CD4-positive, alpha-beta T cell treated with Interleukin-6 for 4 hours (primary cell): ENCODE measurements around the gene LRRC46.

Source experiments
- DNase-seq: peaks from one replicate; pipeline ENCODE4 v3.0.0-alpha.2; 2020; ENCODE audit warnings: mixed read lengths

Gene LRRC46

GRCh38 chr17:47810200-47810821 lies 21.2 kb upstream of the LRRC46 start:
- peak; percentile 28 for DNase-seq

DNA sequence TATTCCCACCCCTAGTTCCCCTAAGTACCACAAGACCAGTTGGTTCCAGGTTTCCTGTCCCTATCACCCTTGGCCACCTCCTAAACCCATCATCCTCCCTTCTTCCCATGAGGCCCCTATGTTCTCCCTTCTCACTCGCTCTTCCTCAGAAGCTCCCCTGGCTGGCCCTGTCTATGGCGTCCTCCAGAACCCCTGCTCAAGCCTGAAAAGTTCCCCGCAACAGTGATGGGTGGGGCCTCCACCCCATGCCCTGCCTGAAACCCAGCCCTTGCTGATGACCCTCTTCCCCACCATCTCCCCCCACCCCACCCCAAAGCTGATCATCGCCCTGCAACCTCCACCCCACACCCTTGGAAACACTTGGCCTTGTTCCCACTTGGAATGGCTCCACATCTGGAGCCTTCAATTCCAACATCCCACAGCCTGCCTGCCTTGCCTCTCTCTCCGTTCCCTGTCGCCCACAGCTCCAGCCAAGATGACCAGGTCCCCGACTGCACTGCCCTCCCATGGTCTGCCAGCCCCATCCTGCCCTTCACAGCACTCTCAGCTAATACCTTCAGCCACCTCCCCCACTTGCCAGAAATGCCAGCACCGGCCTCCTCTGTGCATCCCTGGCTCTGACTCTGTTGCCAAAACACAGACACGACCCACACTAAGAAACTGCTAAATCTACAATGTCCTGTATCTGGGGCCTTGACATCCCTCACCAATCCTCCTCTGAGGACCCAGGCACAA lies 20.4 kb upstream of the LRRC46 start:
- DNase-seq, result no peak

- no peak for DNase-seq
Observed at GRCh38 chr17:47811709-47812108, 19.8 kb upstream of the LRRC46 start.

GRCh38 chr17:47812146-47812920 lies 19.1 kb upstream of the LRRC46 start:
- no peak for DNase-seq

DNA sequence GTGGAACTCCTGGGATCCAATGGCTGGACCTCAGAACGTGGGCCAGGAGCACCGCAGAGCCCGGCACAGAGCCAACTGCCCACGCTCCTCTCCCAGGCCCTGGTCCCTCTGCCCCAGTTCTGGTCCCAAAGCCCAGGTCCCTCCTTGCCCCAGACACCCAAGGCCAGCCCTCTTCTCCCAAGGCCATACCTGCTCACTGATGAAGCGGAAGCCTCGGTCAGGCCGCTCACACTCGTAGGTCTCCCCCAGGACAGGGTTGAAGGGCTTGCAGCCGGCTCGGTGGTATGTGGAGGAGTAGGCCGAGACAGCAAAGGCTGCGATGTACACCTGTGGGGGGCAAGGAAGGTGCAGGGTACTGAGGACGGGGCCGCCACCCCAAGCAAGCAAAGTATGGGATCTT lies 18.4 kb upstream of the LRRC46 start:
- DNase-seq, result no peak

- no peak for DNase-seq
Observed at GRCh38 chr17:47813512-47814031, 17.9 kb upstream of the LRRC46 start.

- DNase-seq, result no peak
Observed at GRCh38 chr17:47815106-47815918, 16.2 kb upstream of the LRRC46 start.

DNA sequence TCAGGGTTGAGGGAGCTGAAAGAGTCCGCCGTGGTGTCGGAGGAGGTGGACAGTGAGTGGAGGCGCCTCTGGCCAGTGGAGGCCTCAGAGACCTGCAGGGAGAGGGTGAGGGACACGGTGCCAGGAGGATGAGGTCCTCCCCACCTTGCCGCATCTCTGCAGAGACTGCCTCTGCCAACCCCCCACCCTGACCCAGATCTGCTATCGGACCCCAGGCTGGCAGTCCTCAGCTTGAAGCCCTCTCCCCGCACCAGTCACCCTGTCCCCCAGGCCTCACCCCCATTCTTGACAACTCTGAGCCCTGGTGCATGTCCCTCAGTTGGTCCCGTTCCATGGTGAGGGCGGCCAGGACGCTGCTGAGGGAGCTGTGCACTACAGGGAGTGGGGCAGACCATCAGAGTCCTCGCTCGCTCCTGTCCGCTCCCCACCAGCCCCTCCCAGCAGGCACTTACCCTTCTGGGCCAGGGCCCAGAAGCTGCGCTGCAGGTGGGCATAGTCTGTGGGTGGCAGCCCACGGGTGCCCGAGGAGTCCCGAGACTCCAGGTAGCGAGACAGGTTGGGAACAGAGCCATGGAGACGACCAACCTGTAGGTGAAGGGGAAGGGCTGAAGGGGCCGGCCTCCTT lies 15.2 kb upstream of the LRRC46 start:
- DNase-seq, result no peak

DNA sequence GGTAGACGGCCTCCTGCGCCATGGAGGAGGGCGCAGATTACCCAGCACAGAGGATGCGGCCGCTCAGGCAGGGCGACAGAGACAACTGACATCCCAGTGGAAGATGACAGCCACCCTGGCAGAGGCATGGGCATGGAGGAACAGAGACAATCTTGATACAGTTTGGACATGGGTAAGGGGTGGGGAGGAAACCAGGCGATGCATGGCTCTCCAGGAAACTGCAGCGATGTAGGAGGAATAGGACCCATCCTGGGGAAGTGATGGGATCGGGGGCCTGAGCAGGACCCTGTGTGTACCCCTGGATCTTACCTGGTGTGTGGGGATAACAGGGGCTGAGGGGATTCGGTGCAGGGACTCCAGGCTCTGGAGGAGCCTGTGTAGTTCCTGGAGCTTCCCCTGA lies 14.5 kb upstream of the LRRC46 start:
- DNase-seq, result no peak

- no peak for DNase-seq
Observed at GRCh38 chr17:47818002-47818695, 13.3 kb upstream of the LRRC46 start.

GRCh38 chr17:47819475-47819874 lies 12.0 kb upstream of the LRRC46 start:
- no peak for DNase-seq

- no peak for DNase-seq
Observed at GRCh38 chr17:47820033-47820789, 11.3 kb upstream of the LRRC46 start.

DNA sequence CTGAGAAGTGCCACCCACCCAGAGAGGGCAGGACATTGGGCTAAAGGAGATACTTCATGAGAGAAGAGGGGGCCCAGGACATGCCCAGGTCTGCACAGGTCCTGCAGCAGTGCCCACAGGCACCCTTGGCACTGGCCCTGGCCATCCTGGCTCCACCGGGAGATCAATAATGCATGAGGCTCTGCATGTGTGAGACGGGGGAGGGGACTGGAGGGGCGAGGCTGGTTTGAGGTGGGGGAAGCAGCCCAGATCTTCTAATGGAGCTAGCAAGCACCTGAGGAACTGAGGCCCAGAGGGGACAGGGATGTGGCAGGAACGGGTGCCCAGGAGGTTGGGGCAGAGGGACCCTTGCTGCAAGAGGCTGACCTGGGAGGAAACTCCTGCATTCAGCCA lies 10.4 kb upstream of the LRRC46 start:
- DNase-seq, result no peak

- DNase-seq, result peak; percentile 89
Observed at GRCh38 chr17:47821424-47822391, 9.8 kb upstream of the LRRC46 start, which contains the start of gene OSBPL7. TSS of gene OSBPL7 (minus strand) at chr17:47821794. CDS start at chr17:47820278, 1,516 bp downstream.

DNA sequence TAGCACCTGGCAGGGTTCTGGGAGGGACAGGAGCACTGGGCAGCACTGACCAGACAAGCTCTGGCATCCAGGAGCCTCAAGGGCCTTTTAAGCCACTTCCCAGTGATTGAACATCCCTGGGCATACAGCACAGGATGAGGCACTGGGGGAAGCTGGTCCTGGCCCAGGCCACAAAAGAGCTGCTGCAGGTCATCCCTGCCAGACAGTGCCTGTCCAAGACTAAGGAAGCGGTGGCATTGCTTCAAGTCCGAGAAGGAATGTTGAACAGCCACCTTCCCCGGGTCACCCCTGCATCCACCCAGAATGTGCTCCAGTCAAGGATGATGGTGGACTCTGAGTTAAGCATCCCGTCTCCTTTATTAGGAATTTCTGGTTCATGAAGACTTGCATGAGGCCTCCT lies 8.7 kb upstream of the LRRC46 start:
- no peak for DNase-seq

DNA sequence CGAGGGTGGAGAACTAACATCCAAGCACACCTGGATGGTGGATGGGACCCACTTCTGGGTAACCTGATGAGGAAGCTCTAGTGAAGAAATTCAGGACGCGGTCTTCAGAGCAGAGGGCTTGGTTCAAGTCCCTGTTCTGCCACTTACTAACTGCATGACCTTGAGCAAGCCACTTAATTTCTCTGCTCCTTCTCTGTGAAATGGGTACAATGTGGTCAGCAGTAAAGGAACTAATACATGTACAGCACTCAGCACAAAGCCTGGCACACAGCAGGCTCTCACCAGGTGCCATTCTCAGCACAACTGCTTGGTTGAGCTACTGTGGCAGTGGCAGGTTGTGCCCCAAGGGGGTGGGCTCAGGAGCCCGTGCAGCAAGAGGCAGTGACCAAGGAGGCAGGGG lies 8.0 kb upstream of the LRRC46 start:
- no peak for DNase-seq

GRCh38 chr17:47829870-47830269 lies 1.6 kb upstream of the LRRC46 start:
- DNase-seq, result peak; percentile 49

DNA sequence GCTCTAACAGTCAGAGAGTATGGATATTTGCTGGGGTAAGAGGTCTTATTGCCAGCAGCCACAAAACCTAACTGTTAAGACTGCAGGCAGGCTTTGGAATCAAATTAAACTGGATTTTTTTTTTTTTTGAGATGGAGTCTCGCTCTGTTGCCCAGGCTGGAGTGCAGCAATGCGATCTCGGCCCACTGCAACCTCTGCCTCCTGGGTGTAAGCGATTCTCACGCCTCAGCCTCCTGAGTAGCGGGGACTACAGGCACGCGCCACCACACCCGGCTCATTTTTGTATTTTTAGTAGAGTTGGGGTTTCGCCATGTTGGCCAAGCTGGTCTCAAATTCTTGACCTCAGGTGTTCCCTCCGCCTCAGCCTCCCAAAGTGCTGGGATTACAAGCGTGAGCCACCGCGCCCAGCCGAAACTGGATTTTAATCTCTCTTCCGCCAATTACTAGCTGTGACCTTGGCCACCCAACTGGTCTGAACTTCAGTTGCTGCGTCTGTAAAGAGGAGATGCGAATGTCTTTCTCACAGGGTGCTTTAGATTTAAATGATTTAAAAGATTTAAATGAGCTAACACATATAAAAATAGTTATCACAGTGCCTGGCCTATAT lies 971 bp upstream of the LRRC46 start:
- DNase-seq, result no peak

- DNase-seq, result no peak
Observed at GRCh38 chr17:47831934-47832327, 461 bp downstream of the LRRC46 start.
